Sigmoid colon (tissue), 4 donors: Measurements from ENCODE around the gene RSPH6A.

Source experiments
- CTCF ChIP-seq, 4 experiments: fragments of 450-650 bp in 3 of 4; fragments of 200-600 bp in 1 of 4; IDR thresholded peaks; one replicate each; pipeline ENCODE4 v1.5.1; 2016 to 2019; ENCODE audit warnings: antibody characterized with exemption in 4 of 4, mild to moderate bottlenecking in 3 of 4, moderate library complexity in 2 of 4
- EP300 ChIP-seq, 4 donors: sonication (generic); formaldehyde crosslinking; IDR thresholded peaks; one replicate each; pipeline ENCODE4 v1.6.1; 2017; ENCODE audit warnings: antibody characterized with exemption in 4 of 4
- POLR2A ChIP-seq, 2 donors: fragments of 450-650 bp; IDR thresholded peaks; one replicate each; pipeline ENCODE4 v1.6.1; 2016; ENCODE audit warnings: antibody characterized with exemption in 2 of 2, mild to moderate bottlenecking in 2 of 2, moderate library complexity in 2 of 2
- POLR2AphosphoS5 ChIP-seq, 4 donors: sonication (generic); formaldehyde crosslinking; IDR thresholded peaks; one replicate each; pipeline ENCODE4 v1.6.1; 2017; ENCODE audit warnings: antibody characterized with exemption in 4 of 4

DNA sequence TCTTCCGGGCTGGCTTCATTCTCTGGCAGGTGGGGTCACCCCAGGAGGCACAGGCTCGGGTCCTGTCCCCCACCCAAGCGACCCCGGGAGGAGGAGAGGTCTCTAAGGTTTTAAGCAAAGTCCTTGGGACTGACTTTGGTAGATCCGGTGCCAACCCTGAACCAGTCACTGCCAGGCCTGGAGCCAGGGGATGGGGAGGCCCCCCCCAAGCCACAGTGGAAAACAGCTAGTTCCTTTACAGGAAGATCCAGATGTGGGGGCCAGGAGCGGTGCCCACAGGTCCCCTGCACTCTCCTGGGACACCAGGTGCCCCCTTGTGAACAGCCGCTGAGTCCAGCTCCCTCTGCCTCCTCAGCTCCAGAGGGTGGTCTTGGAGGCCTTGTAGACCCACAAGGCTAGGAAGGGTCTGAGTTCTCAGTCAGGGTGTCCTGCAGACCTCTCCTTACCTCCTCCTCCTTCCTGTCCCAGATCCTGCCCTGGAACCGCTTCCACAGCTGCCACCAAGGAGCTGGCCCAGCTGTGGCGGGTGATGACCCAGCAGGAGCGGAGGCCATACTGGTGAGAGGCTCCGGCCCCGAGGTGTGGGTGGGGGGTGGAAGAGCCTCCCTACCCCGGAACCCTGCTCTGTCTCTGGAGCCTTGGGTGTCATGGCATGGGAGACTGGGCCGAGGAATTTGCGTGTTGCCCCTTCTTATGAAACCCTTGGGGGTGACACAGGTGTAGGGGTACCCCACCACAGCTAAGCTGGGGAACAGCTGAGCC, 52.1 kb downstream of the RSPH6A start:
- no peak for TF ChIP-seq CTCF (IDR thresholded peaks at IDR 0.05)
- no peak for TF ChIP-seq POLR2A (IDR thresholded peaks at IDR 0.05)
- TF ChIP-seq POLR2AphosphoS5 (IDR thresholded peaks at IDR 0.05), result no peak
- no peak for TF ChIP-seq EP300 (IDR thresholded peaks at IDR 0.05)
